GM23338 (cell line): ENCODE measurements around the gene NEO1. TPM values are rescaled to one million over a fixed set of nuclear protein-coding genes. Genes with fewer than 3 reads are reported as not detected.

Experiments
- ATAC-seq: fragments of 200-7000 bp; cut with Tn5 transposase; 3 replicates; pipeline ENCODE4 v1.9.1; 2020
- DNase-seq: peaks from one replicate; pipeline ENCODE4 v3.0.0-alpha.2; 2015; ENCODE audit warnings: low spot score
- H2AFZ ChIP-seq: fragments of 200-600 bp; sonication (generic); 2 replicates; pipeline ENCODE4 v1.8.0; 2016; ENCODE audit warnings: antibody characterized with exemption, mild to moderate bottlenecking, moderate library complexity
- H3F3A ChIP-seq: fragments of 200-600 bp; sonication (generic); replicated peaks from 2 replicates; pipeline ENCODE4 v1.8.0; 2017; ENCODE audit warnings: antibody characterized with exemption, mixed run types, low read depth
- H3K27ac ChIP-seq: fragments of 200-600 bp; sonication (generic); 2 replicates; pipeline ENCODE4 v1.6.1; 2016; ENCODE audit warnings: low read depth
- H3K27me3 ChIP-seq: fragments of 200-600 bp; sonication (generic); 2 replicates; pipeline ENCODE4 v1.8.0; 2016; ENCODE audit warnings: mild to moderate bottlenecking, mixed run types, moderate library complexity; ENCODE audit not compliant: insufficient read depth
- H3K36me3 ChIP-seq: fragments of 200-600 bp; sonication (generic); 2 replicates; pipeline ENCODE4 v1.8.0; 2016; ENCODE audit warnings: mild to moderate bottlenecking; ENCODE audit not compliant: insufficient read depth
- H3K4me1 ChIP-seq: fragments of 200-600 bp; sonication (generic); 2 replicates; pipeline ENCODE4 v1.8.0; 2016; ENCODE audit warnings: mild to moderate bottlenecking, moderate library complexity; ENCODE audit not compliant: insufficient read depth
- H3K4me2 ChIP-seq: fragments of 200-600 bp; sonication (generic); 2 replicates; pipeline ENCODE4 v1.7.1; 2017; ENCODE audit warnings: mixed run types
- H3K4me3 ChIP-seq: fragments of 200-600 bp; sonication (generic); 2 replicates; pipeline ENCODE4 v1.6.1; 2016; ENCODE audit warnings: mixed run types
- H3K79me2 ChIP-seq: fragments of 200-600 bp; sonication (generic); replicated peaks from 2 replicates; pipeline ENCODE4 v1.8.0; 2017; ENCODE audit warnings: mild to moderate bottlenecking; ENCODE audit not compliant: insufficient read depth
- H3K9me2 ChIP-seq: fragments of 200-600 bp; sonication (generic); 2 replicates; pipeline ENCODE4 v1.8.0; 2017; ENCODE audit not compliant: insufficient read depth
- H4K20me1 ChIP-seq: fragments of 200-600 bp; sonication (generic); replicated peaks from 2 replicates; pipeline ENCODE4 v1.8.0; 2017; ENCODE audit warnings: mild to moderate bottlenecking; ENCODE audit not compliant: insufficient read depth
- H3K27ac Mint-ChIP-seq: 2 replicates; pipeline ENCODE4 v1.8.0; 2020; ENCODE audit warnings: inconsistent platforms, mild to moderate bottlenecking, moderate library complexity, mixed read lengths
- H3K27me3 Mint-ChIP-seq: 3 replicates; pipeline ENCODE4 v1.8.0; 2022; ENCODE audit warnings: low read depth, mild to moderate bottlenecking, moderate library complexity, mixed read lengths, inconsistent platforms; ENCODE audit not compliant: insufficient read depth, poor library complexity
- H3K36me3 Mint-ChIP-seq: 3 replicates; pipeline ENCODE4 v1.8.0; 2021; ENCODE audit warnings: low read depth, mild to moderate bottlenecking, inconsistent platforms, moderate library complexity, mixed read lengths
- H3K4me1 Mint-ChIP-seq: 3 replicates; pipeline ENCODE4 v1.8.0; 2020; ENCODE audit warnings: mild to moderate bottlenecking, inconsistent platforms, mixed read lengths
- H3K4me3 Mint-ChIP-seq: 3 replicates; pipeline ENCODE4 v1.8.0; 2021; ENCODE audit warnings: moderate library complexity, mild to moderate bottlenecking, inconsistent platforms, mixed read lengths
- H3K9me3 Mint-ChIP-seq: 3 replicates; pipeline ENCODE4 v1.8.0; 2020; ENCODE audit warnings: moderate library complexity, mild to moderate bottlenecking, inconsistent platforms, mixed read lengths
- CREB1 ChIP-seq: fragments of 250-450 bp; sonication (Bioruptor Pico); IDR thresholded peaks from 2 replicates; pipeline ENCODE4 v1.5.0; 2020; ENCODE audit warnings: low read depth, mild to moderate bottlenecking, moderate library complexity
- EZH2 ChIP-seq: fragments of 200-600 bp; sonication (generic); IDR thresholded peaks from one replicate; pipeline ENCODE4 v1.8.0; 2017; ENCODE audit warnings: antibody characterized with exemption, mild to moderate bottlenecking, low read depth; ENCODE audit not compliant: unreplicated experiment
- JUNB ChIP-seq: IDR thresholded peaks from one replicate; pipeline ENCODE4 v1.6.1; 2016; ENCODE audit warnings: antibody characterized with exemption; ENCODE audit not compliant: unreplicated experiment
- POLR2AphosphoS5 ChIP-seq: IDR thresholded peaks from 2 replicates; pipeline ENCODE4 v1.6.1; 2016; ENCODE audit warnings: antibody characterized with exemption, low read depth
- STAT1 ChIP-seq: IDR thresholded peaks from one replicate; pipeline ENCODE4 v1.6.1; 2016; ENCODE audit warnings: antibody characterized with exemption; ENCODE audit not compliant: unreplicated experiment
- ZNF114 ChIP-seq: fragments of 250-450 bp; sonication (Bioruptor Pico); IDR thresholded peaks from 2 replicates; pipeline ENCODE4 v1.5.0; 2020; ENCODE audit warnings: mild to moderate bottlenecking, moderate library complexity
- ZNF331 ChIP-seq: fragments of 250-450 bp; sonication (Bioruptor Pico); IDR thresholded peaks from 2 replicates; pipeline ENCODE4 v1.5.0; 2020; ENCODE audit warnings: low read depth, mild to moderate bottlenecking, moderate library complexity
- polyA plus RNA-seq: library from polyadenylated mRNA; unstranded; fragments of >200 nt; fragmentation: Nextera tagmentation; extraction: Ambion mirVana; gene quantifications from 2 replicates; pipeline ENCODE4 v1.2.1, GENCODE V29; 2016
- total RNA-seq: library from RNA; depleted of rRNA; stranded (reverse); fragments of >200 nt; shearing (Covaris generic); gene quantifications from 2 replicates; pipeline ENCODE4 v1.2.3, GENCODE V29; 2014
- TF ChIP-seq, protein P1 (sequence below): fragments of 250-450 bp; sonication (Bioruptor Pico); IDR thresholded peaks from 2 replicates; pipeline ENCODE4 v1.5.0; 2020; ENCODE audit warnings: mild to moderate bottlenecking, moderate library complexity
- TF ChIP-seq, protein P2 (sequence below), 2 experiments: fragments of 200-600 bp in 1 of 2; sonication (generic) in 1 of 2; conservative IDR thresholded peaks; 2 replicates each; pipeline versions ENCODE4 v1.5.1 to v1.6.1; 2016 to 2017; ENCODE audit warnings: antibody characterized with exemption in 2 of 2, low read depth in 2 of 2, mild to moderate bottlenecking in 2 of 2, moderate library complexity in 1 of 2

The NEO1 gene
- total and polyA plus RNA-seq, 2 experiments from 2014 or later = 8.4 to 45.8 TPM

DNA sequence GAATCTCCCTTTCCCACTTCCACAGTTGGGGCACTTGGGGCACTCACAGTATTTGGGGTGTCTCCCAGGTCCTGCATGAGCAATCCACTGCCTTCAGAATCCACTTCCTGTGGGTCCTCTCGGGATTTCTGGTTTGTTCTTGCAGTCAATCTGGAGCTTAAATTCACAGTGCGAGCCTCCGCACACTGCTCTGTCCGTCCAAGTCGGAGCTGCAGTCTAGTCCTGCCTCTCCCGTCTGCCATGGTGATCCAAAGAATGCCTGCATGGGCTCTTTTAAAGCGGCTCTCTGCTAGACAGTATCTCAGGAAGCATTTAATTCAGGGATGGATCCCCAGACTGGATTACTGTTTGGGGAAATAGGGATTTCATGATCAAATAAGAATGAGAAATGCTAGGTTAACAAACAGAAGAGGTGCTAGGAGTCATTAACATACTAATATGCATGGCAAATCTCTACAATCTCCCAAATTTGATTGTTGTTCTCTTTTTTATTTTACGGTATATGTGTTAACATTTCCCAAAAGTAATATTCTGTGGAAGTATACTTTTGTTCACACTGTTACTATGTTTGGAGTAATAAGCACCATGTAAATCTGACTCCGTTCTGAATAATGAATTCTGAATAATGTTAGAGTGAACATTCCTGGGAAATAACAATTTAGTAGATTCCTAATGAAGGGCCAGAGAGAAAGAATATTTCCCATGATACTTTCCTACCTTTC is 174.0 kb downstream of the NEO1 start:
- Mint-ChIP-seq H3K27me3 (peaks cover 8% of the 10 kb centered on the region), H3K36me3 (peaks cover 43% of the 10 kb centered on the region), H3K4me3 (no peak overlapping the region; the same call in 2 of the 3 replicates), H3K9me3 (peaks cover 33% of the 10 kb centered on the region), H3K4me1 (peaks cover 29% of the 10 kb centered on the region), H3K27ac (peak overlapping the region; percentile 86)
- Histone ChIP-seq H3K4me3 (no peak overlapping the region), H3K9me2 (no peaks in the 10 kb centered on the region), H3K4me2 (no peak overlapping the region), H3F3A (no peaks in the 10 kb centered on the region), H2AFZ (no peak overlapping the region), H3K79me2 (no peaks in the 10 kb centered on the region), H3K27me3 (no peaks in the 10 kb centered on the region), H3K27ac (peak overlapping the region; percentile 8; the same call in 1 of the 2 replicates), H4K20me1 (no peaks in the 10 kb centered on the region), H3K36me3 (peaks cover 4% of the 10 kb centered on the region; the same call in 1 of the 2 replicates), H3K4me1 (peaks cover 9% of the 10 kb centered on the region; the same call in 1 of the 2 replicates)
- ATAC-seq (peak; percentile 60), DNase-seq (no peak)
- TF ChIP-seq ZNF331 (CRISPR knock-in tag) = no peak

DNA sequence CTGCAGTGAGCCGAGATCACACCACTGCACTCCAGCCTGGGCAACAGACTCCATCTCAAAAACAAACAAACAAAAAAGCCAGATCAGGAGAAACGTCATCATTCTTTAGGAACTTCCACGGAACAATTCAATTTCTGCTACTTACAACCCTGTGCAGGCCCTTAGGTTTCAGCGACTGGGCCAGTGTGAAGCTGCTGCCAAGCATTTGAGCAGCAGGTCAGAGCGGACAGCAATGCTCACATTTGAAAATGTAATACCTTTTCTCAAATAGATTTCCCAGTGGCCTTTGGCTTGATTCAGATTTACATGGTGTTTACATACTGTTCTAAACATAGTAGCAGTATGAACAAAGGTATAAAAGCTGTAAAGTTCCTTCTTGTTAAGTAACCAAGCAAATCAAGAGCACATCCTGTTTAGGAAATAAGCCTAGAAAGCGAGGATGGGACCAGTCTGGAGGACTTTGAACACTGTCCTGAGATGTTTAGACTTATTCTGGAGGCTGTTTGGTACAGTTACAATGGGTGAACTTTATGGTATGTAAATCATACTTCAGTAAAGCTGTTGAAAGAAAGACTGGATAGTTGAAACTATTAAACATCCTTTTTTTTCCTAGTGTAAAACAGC is 175.3 kb downstream of the NEO1 start:
- Mint-ChIP-seq H3K27ac (peak overlapping the region; percentile 39; the same call in 1 of the 2 replicates), H3K27me3 (peaks cover 8% of the 10 kb centered on the region), H3K9me3 (peaks cover 21% of the 10 kb centered on the region), H3K36me3 (peaks cover 31% of the 10 kb centered on the region), H3K4me1 (peaks cover 40% of the 10 kb centered on the region), H3K4me3 (no peak overlapping the region)
- Histone ChIP-seq H3K9me2 (no peaks in the 10 kb centered on the region), H2AFZ (no peak overlapping the region), H3K4me1 (peaks cover 13% of the 10 kb centered on the region; the same call in 1 of the 2 replicates), H3F3A (no peaks in the 10 kb centered on the region), H3K79me2 (no peaks in the 10 kb centered on the region), H3K36me3 (peaks cover 4% of the 10 kb centered on the region; the same call in 1 of the 2 replicates), H4K20me1 (no peaks in the 10 kb centered on the region), H3K27me3 (no peaks in the 10 kb centered on the region), H3K4me2 (no peak overlapping the region), H3K4me3 (no peak overlapping the region), H3K27ac (peak overlapping the region; percentile 48)
- DNase-seq (no peak), ATAC-seq (no peak; the same call in 2 of the 3 replicates)
- TF ChIP-seq EZH2 (no peak), POLR2AphosphoS5 (no peak), ZNF331 (CRISPR knock-in tag) (no peak), JUNB (no peak), CREB1 (CRISPR knock-in tag) (no peak), STAT1 (no peak), ZNF114 (CRISPR knock-in tag) (no peak)
- TF ChIP-seq, protein P1, sequence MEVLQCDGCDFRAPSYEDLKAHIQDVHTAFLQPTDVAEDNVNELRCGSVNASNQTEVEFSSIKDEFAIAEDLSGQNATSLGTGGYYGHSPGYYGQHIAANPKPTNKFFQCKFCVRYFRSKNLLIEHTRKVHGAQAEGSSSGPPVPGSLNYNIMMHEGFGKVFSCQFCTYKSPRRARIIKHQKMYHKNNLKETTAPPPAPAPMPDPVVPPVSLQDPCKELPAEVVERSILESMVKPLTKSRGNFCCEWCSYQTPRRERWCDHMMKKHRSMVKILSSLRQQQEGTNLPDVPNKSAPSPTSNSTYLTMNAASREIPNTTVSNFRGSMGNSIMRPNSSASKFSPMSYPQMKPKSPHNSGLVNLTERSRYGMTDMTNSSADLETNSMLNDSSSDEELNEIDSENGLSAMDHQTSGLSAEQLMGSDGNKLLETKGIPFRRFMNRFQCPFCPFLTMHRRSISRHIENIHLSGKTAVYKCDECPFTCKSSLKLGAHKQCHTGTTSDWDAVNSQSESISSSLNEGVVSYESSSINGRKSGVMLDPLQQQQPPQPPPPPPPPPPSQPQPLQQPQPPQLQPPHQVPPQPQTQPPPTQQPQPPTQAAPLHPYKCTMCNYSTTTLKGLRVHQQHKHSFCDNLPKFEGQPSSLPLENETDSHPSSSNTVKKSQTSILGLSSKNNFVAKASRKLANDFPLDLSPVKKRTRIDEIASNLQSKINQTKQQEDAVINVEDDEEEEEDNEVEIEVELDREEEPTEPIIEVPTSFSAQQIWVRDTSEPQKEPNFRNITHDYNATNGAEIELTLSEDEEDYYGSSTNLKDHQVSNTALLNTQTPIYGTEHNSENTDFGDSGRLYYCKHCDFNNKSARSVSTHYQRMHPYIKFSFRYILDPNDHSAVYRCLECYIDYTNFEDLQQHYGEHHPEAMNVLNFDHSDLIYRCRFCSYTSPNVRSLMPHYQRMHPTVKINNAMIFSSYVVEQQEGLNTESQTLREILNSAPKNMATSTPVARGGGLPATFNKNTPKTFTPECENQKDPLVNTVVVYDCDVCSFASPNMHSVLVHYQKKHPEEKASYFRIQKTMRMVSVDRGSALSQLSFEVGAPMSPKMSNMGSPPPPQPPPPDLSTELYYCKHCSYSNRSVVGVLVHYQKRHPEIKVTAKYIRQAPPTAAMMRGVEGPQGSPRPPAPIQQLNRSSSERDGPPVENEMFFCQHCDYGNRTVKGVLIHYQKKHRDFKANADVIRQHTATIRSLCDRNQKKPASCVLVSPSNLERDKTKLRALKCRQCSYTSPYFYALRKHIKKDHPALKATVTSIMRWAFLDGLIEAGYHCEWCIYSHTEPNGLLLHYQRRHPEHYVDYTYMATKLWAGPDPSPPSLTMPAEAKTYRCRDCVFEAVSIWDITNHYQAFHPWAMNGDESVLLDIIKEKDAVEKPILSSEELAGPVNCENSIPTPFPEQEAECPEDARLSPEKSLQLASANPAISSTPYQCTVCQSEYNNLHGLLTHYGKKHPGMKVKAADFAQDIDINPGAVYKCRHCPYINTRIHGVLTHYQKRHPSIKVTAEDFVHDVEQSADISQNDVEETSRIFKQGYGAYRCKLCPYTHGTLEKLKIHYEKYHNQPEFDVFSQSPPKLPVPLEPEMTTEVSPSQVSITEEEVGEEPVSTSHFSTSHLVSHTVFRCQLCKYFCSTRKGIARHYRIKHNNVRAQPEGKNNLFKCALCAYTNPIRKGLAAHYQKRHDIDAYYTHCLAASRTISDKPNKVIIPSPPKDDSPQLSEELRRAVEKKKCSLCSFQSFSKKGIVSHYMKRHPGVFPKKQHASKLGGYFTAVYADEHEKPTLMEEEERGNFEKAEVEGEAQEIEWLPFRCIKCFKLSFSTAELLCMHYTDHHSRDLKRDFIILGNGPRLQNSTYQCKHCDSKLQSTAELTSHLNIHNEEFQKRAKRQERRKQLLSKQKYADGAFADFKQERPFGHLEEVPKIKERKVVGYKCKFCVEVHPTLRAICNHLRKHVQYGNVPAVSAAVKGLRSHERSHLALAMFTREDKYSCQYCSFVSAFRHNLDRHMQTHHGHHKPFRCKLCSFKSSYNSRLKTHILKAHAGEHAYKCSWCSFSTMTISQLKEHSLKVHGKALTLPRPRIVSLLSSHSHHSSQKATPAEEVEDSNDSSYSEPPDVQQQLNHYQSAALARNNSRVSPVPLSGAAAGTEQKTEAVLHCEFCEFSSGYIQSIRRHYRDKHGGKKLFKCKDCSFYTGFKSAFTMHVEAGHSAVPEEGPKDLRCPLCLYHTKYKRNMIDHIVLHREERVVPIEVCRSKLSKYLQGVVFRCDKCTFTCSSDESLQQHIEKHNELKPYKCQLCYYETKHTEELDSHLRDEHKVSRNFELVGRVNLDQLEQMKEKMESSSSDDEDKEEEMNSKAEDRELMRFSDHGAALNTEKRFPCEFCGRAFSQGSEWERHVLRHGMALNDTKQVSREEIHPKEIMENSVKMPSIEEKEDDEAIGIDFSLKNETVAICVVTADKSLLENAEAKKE (CRISPR knock-in tag) = no peak
- TF ChIP-seq, protein P2, sequence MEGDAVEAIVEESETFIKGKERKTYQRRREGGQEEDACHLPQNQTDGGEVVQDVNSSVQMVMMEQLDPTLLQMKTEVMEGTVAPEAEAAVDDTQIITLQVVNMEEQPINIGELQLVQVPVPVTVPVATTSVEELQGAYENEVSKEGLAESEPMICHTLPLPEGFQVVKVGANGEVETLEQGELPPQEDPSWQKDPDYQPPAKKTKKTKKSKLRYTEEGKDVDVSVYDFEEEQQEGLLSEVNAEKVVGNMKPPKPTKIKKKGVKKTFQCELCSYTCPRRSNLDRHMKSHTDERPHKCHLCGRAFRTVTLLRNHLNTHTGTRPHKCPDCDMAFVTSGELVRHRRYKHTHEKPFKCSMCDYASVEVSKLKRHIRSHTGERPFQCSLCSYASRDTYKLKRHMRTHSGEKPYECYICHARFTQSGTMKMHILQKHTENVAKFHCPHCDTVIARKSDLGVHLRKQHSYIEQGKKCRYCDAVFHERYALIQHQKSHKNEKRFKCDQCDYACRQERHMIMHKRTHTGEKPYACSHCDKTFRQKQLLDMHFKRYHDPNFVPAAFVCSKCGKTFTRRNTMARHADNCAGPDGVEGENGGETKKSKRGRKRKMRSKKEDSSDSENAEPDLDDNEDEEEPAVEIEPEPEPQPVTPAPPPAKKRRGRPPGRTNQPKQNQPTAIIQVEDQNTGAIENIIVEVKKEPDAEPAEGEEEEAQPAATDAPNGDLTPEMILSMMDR (conservative IDR thresholded peaks at IDR 0.05; ENCODE audit: low read depth in 2 of 2) = no peak
